SJSA1 (cell line): Measurements from ENCODE around the gene ATP2A1. TPM values are rescaled to one million over a fixed set of nuclear protein-coding genes. Genes with fewer than 3 reads are reported as not detected.
"Not testable (repeated sequence)": the region's sequence is repeated elsewhere in the genome, so short reads cannot be mapped to it uniquely, and the experiment has no call there.

Source experiments
- DNase-seq, 2 experiments: peaks; one replicate each; pipeline ENCODE4 v3.0.0-alpha.2; 2015 to 2020; ENCODE audit warnings: low spot score in 2 of 2, low read depth in 1 of 2
- H3K27ac ChIP-seq: fragments of 250-450 bp; sonication (Bioruptor Pico); 2 replicates; pipeline ENCODE4 v1.5.1; 2020; ENCODE audit warnings: mild to moderate bottlenecking, moderate library complexity
- H3K27me3 ChIP-seq: fragments of 250-450 bp; sonication (Bioruptor Pico); replicated peaks from 2 replicates; pipeline ENCODE4 v1.5.1; 2020; ENCODE audit warnings: mild to moderate bottlenecking, moderate library complexity
- H3K36me3 ChIP-seq: fragments of 250-450 bp; sonication (Bioruptor Pico); 2 replicates; pipeline ENCODE4 v1.5.1; 2020; ENCODE audit warnings: mild to moderate bottlenecking
- H3K4me1 ChIP-seq: fragments of 250-450 bp; sonication (Bioruptor Pico); replicated peaks from 2 replicates; pipeline ENCODE4 v1.6.1; 2021; ENCODE audit warnings: mild to moderate bottlenecking
- H3K4me3 ChIP-seq: fragments of 250-450 bp; sonication (Bioruptor Pico); 2 replicates; pipeline ENCODE4 v1.5.1; 2020; ENCODE audit warnings: mild to moderate bottlenecking
- H3K9me3 ChIP-seq: fragments of 250-450 bp; sonication (Bioruptor Pico); replicated peaks from 2 replicates; pipeline ENCODE4 v1.5.1; 2020; ENCODE audit warnings: mild to moderate bottlenecking
- total RNA-seq: library from RNA; depleted of rRNA; stranded (reverse); fragments of >200 nt; shearing (Covaris generic); gene quantifications from 2 replicates; pipeline ENCODE4 v1.2.3, GENCODE V29; 2014

ATP2A1 gene
- total RNA-seq, 1 experiment from 2014 or later, result 0.53 TPM

GRCh38 chr16:28867646-28868045, 10.6 kb upstream of the ATP2A1 start:
- H3K4me1 ChIP-seq, result peaks cover 12% of the 10 kb centered on the region
- DNase-seq, H3K9me3 ChIP-seq, H3K4me3 ChIP-seq, H3K27ac ChIP-seq, H3K27me3 ChIP-seq: not testable (repeated sequence)
- H3K36me3 ChIP-seq, result peaks cover 79% of the 10 kb centered on the region

- H3K9me3 ChIP-seq, result no peaks in the 10 kb centered on the region
- H3K36me3 ChIP-seq, result peaks cover 87% of the 10 kb centered on the region
- H3K27me3 ChIP-seq, result no peaks in the 10 kb centered on the region
- H3K4me3 ChIP-seq, result no peak overlapping the region
- DNase-seq, result no peak
- H3K27ac ChIP-seq, result no peak overlapping the region
- peaks cover 9% of the 10 kb centered on the region for H3K4me1 ChIP-seq
Measured at GRCh38 chr16:28869201-28869600, 9.1 kb upstream of the ATP2A1 start.

- no peak overlapping the region for H3K4me3 ChIP-seq
- no peaks in the 10 kb centered on the region for H3K27me3 ChIP-seq
- no peaks in the 10 kb centered on the region for H3K4me1 ChIP-seq
- peaks cover 72% of the 10 kb centered on the region for H3K36me3 ChIP-seq
- no peak for DNase-seq
- no peak overlapping the region for H3K27ac ChIP-seq
- no peaks in the 10 kb centered on the region for H3K9me3 ChIP-seq
Measured at GRCh38 chr16:28872952-28873351, 5.3 kb upstream of the ATP2A1 start.

DNA sequence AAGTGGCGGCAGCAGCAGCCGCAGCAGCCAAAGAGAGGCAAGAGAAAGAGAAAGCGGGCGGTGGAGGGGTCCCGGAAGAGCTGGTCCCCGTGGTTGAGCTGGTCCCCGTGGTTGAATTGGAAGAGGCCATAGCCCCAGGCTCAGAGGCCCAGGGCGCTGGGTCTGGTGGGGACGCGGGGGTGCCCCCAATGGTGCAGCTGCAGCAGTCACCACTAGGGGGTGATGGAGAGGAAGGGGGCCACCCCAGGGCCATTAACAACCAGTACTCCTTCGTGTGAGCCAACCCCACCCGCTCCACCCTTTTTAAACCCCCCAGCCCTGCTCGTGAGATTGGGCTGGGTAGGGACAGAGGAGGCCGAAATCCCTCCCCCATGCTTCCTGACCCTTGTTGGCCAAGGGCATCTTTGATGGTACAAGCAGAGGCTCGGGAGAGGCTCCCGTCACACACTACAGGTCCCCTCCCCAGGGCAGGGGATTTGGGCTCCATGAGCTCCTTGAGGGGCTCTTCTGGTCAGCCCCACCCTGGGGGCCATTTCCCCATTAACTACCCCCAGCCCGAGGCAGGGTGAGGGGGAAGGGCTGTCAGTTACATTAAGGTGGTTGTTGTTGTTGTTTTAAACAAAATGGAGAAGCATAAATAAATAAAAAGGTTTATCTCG, 4.6 kb upstream of the ATP2A1 start:
- Histone ChIP-seq H3K36me3 (peaks cover 65% of the 10 kb centered on the region), H3K27me3 (no peaks in the 10 kb centered on the region), H3K4me3 (no peak overlapping the region), H3K9me3 (no peaks in the 10 kb centered on the region), H3K4me1 (peaks cover 4% of the 10 kb centered on the region; the same call in 1 of the 2 replicates), H3K27ac (no peak overlapping the region)
- peak in 1 of 2 experiments; percentile 53 for DNase-seq

DNA sequence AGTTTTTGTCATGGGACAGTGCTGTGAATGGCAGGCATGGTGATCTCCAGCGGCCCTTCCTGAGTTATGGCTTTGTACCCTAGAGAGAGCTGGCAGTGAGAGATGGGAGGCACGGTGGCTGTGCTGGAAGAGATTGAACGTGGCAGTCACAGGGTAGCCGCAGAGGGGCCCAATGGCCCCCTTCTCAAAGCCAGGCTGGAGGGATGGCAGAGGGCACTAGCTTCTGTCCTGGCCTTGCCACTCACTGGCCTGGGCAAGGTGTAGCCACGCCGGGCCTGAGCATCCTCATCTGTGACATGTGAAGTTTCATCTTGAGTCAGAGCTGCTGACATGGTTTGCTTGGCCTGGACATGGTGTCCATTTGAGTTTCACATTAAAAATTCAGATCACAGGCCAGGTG, 3.9 kb upstream of the ATP2A1 start:
- H3K36me3 ChIP-seq, result peaks cover 57% of the 10 kb centered on the region
- no peak for DNase-seq
- no peaks in the 10 kb centered on the region for H3K9me3 ChIP-seq
- no peaks in the 10 kb centered on the region for H3K27me3 ChIP-seq
- peaks cover 4% of the 10 kb centered on the region; the same call in 1 of the 2 replicates for H3K4me1 ChIP-seq
- no peak overlapping the region for H3K27ac ChIP-seq
- no peak overlapping the region for H3K4me3 ChIP-seq

DNA sequence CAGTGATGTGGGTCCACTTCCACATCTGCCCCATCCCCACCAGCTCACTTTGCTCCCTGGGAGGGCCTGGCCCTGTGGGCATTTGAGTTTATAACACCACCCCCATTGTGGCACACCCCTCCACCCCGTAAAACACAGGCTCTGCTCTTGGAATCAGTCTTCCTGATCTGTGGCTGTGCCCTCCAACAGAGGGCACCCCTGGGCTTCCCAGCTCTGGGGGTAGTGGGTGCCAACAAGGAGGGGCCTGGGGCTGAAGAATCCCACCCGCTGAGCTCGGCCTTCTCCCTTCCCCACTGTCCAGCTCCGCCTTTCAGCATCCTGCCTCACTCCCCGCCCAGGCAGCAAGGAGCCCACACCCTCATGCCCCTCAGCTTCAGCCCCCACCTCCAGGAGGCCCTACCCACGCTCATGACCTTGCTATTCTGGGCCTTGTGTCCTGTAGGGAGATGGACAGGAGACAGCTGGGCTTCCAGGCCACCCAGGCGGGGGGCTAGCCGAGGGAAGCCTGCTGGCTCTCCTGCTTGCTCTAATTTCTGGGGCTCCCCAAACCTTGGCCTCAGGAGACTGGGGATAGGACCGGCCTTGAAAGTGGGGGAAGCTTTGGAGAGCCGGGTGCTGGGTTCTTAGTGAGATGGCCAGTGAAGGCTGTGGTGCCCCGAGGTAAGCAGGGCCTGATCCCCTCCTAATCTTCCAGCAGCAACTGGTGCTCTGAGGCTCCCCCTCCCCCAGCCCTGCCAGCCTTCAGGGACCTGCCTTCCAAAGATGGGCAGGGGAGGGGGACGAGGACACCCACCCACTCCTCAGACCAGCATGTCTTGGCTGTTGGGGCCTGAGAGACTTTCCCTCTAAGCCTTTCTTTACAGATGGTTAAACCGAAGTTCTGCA, 2.9 kb upstream of the ATP2A1 start:
- Histone ChIP-seq H3K9me3 (no peaks in the 10 kb centered on the region), H3K36me3 (peaks cover 48% of the 10 kb centered on the region), H3K4me3 (no peak overlapping the region), H3K27ac (no peak overlapping the region), H3K27me3 (no peaks in the 10 kb centered on the region), H3K4me1 (peaks cover 10% of the 10 kb centered on the region)
- no peak for DNase-seq

DNA sequence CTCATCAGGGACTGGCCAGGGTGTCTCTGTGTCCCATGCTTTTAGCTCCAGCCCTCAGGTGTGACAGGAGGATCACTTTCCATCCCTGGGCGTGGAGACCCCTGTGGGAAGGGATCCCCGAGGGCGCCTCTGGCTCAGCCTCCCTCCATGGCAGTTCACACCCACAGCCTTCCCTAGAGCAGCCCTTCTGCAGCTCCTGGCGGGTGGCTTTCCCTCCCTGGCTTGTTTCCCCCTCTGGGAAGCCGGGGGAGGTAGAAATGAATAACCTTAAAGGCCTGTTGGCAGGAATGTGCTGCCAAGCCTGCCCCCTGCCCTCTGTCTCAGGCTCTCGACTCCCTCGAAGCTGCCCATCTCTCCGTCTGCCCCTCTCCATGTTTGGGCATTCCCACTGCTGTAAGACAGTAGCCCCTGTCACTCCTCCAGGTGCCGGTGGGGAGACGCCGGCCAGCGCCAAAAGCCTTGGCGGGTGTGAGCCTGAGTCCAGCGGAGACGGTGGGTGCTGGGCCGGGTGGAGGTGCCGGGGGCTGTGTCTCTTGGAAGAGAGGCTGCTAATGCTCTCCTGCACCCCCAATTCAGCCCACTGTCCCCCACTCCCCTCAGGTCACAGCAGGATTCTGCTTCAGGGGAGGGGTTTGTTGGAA, 2.1 kb upstream of the ATP2A1 start:
- DNase-seq, result no peak

GRCh38 chr16:28876973-28877654, 1.2 kb upstream of the ATP2A1 start:
- H3K4me1 ChIP-seq, result peaks cover 12% of the 10 kb centered on the region
- peaks cover 30% of the 10 kb centered on the region for H3K36me3 ChIP-seq
- DNase-seq, result no peak
- H3K27ac ChIP-seq, result no peak overlapping the region
- no peaks in the 10 kb centered on the region for H3K9me3 ChIP-seq
- no peaks in the 10 kb centered on the region for H3K27me3 ChIP-seq
- no peak overlapping the region for H3K4me3 ChIP-seq

More for the DNA sequence above, 2.1 kb upstream of the ATP2A1 start:
- Histone ChIP-seq H3K4me3 (no peak overlapping the region), H3K9me3 (no peaks in the 10 kb centered on the region), H3K36me3 (peaks cover 40% of the 10 kb centered on the region), H3K27ac (no peak overlapping the region), H3K4me1 (peaks cover 12% of the 10 kb centered on the region), H3K27me3 (no peaks in the 10 kb centered on the region)

GRCh38 chr16:28877655-28878000, 660 bp upstream of the ATP2A1 start:
- peaks cover 12% of the 10 kb centered on the region for H3K4me1 ChIP-seq
- DNase-seq, result no peak

DNA sequence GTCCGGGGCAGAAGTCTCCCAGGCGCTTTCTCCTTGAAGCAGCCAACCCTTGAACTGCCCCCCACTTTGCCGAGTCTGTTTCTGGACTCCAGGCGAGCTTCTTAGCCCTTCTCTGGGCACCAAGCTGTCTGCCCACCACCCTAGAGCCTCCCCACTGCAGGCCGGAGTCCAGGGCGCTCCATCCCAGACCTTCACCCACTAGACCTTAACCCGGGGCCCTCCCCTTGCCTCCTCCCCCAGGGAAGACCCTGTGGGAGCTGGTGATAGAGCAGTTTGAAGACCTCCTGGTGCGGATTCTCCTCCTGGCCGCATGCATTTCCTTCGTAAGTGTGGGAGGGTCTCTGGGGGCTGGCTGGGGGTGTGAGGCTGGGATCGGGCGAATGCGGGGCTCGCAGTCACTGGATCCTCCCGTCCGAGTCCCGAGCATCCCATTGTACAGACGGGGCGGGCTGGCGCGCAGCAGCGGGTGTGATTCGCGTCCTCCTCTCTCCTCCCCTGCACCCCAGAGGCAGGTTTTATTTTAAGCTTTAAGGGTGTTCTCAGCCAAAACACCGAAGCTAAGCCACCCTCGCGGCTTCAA, 1.1 kb downstream of the ATP2A1 start:
- Histone ChIP-seq H3K27ac (no peak overlapping the region), H3K27me3 (no peaks in the 10 kb centered on the region), H3K4me1 (peaks cover 12% of the 10 kb centered on the region), H3K9me3 (no peaks in the 10 kb centered on the region), H3K36me3 (peaks cover 11% of the 10 kb centered on the region), H3K4me3 (peak overlapping the region; percentile 56)
- DNase-seq, result no peak

More at GRCh38 chr16:28877655-28878000, 660 bp upstream of the ATP2A1 start:
- no peaks in the 10 kb centered on the region for H3K27me3 ChIP-seq
- no peak overlapping the region for H3K27ac ChIP-seq
- no peak overlapping the region for H3K4me3 ChIP-seq
- H3K9me3 ChIP-seq, result no peaks in the 10 kb centered on the region
- peaks cover 28% of the 10 kb centered on the region for H3K36me3 ChIP-seq

GRCh38 chr16:28879841-28880588, 1.7 kb downstream of the ATP2A1 start:
- Histone ChIP-seq H3K4me3 (peak overlapping the region; percentile 56), H3K9me3 (no peaks in the 10 kb centered on the region), H3K27ac (no peak overlapping the region), H3K4me1 (peaks cover 12% of the 10 kb centered on the region), H3K36me3 (peaks cover 6% of the 10 kb centered on the region), H3K27me3 (no peaks in the 10 kb centered on the region)
- peak; percentile 87 to 94 for DNase-seq

- peaks cover under 1% of the 10 kb centered on the region for H3K36me3 ChIP-seq
- H3K4me3 ChIP-seq, result no peak overlapping the region
- no peak overlapping the region for H3K27ac ChIP-seq
- no peak for DNase-seq
- no peaks in the 10 kb centered on the region for H3K27me3 ChIP-seq
- H3K4me1 ChIP-seq, result peaks cover 12% of the 10 kb centered on the region
- no peaks in the 10 kb centered on the region for H3K9me3 ChIP-seq
Measured at GRCh38 chr16:28880589-28880915, 2.3 kb downstream of the ATP2A1 start.

DNA sequence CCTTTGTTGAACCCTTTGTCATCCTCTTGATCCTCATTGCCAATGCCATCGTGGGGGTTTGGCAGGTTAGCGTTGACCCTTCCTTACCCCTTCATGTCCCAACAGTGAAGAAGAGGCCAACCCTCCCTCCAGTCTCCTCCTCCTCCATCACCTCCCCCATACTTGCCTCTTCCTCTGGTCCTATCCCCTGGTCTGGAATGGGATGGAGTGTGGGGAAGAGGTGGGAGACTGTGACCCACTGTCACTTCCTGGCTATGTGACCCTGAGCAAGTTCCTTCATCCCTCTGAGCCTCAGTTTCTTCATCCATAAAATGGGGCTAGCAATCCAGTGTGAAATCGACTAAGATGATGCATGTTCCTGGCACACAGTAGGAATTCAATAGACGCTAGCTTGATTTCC, 2.7 kb downstream of the ATP2A1 start:
- Histone ChIP-seq H3K4me3 (no peak overlapping the region), H3K4me1 (peaks cover 12% of the 10 kb centered on the region), H3K36me3 (no peaks in the 10 kb centered on the region; the same call in 1 of the 2 replicates), H3K9me3 (no peaks in the 10 kb centered on the region), H3K27me3 (no peaks in the 10 kb centered on the region), H3K27ac (no peak overlapping the region)
- no peak for DNase-seq
